VCaP (cell line): ENCODE results near the gene PARD3B.

ENCODE experiments used
- H3K27ac ChIP-seq: fragments of 450-650 bp; 2 replicates; pipeline ENCODE4 v1.5.1; 2017
- CTCF ChIP-seq: fragments of 450-650 bp; conservative IDR thresholded peaks from 2 replicates; pipeline ENCODE4 v1.5.1; 2017; ENCODE audit warnings: mild to moderate bottlenecking, moderate library complexity

PARD3B gene

GRCh38 chr2:205358351-205358815, 813.1 kb downstream of the PARD3B start:
- TF ChIP-seq CTCF, result no peak
- no peak overlapping the region for H3K27ac ChIP-seq

- TF ChIP-seq CTCF, result no peak
- no peak overlapping the region for H3K27ac ChIP-seq
These were observed 816.0 kb downstream of the PARD3B start for GRCh38 chr2:205361272-205361671.

DNA sequence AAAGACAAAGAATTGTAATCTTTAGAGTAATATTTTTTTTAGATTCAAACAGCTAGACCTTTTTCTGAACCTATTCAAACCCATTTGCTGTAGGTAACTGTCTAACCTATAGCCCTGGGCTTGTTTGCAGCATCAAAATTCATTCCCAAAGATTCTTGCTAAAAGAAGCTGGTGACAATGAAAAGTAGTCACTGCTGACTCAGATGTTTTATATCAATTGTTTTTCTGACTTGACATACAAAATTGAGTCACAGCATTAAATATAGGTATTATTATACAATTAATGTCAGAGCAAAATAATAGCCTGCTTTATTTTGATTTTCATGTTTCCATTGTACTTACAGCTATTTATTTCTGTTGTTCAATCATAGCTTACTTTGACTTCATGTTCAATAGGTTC, 816.7 kb downstream of the PARD3B start:
- H3K27ac ChIP-seq, result no peak overlapping the region
- TF ChIP-seq CTCF, result no peak

DNA sequence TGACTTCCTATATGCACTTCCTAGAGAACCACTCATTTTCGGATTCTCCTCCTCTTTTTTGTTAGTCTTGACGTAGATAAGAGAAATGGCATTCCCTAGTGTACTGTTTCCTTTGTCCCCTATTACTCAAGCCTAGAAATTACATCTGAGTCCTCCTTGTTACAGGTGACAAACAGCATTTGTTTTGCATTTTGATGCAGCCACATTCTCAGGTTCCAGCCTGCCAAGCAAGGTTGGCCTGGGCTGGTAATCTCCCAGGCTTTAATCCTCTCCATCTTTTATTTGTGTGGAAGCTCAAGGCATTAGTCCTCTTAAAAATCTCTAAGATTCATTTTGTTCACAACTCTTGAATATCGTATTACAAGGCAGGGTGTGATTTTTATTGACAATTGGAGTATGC, 819.0 kb downstream of the PARD3B start:
- no peak overlapping the region for H3K27ac ChIP-seq
- no peak for TF ChIP-seq CTCF

DNA sequence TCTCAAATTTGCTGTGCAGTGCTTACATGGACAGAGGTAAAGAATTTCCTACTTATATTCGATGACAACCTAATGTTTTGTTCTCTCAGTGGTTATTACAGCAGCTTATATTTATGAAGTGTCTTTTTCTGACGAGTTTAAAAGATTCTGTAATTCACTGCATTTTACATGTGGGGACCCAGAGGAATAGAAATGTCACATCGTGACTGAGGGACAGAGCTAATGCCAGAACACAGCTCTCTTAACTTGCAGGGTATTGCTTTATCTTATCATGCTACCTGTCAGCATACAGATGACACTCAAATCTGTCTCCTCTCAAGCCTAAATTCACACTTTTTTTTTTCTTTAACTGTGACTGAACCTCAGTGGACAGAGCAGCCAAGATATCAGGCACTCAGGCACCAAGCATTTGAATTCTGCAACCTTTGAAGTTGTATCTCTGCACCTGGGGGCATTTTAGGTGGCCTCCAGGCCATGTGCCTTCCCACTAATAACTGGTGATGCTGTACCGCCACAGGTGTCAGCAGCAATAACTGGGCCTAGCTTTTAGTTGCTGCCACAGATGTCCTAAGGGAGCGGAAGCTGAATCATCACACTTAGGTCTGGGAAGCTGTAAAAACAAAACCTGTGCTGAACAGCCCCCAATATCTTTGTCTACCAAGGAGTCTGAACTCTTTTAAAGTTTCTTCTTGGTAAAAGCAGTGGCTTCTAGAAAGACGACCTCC, 821.2 kb downstream of the PARD3B start:
- no peak overlapping the region for H3K27ac ChIP-seq
- TF ChIP-seq CTCF, result no peak

- H3K27ac ChIP-seq, result no peak overlapping the region
- no peak for TF ChIP-seq CTCF
These were observed 822.2 kb downstream of the PARD3B start for GRCh38 chr2:205367331-205367935.

GRCh38 chr2:205369813-205370212, 824.5 kb downstream of the PARD3B start:
- TF ChIP-seq CTCF, result no peak
- H3K27ac ChIP-seq, result no peak overlapping the region
